ENCODE measurements around the gene PTPN4.
"Not testable (repeated sequence)": the region's sequence is repeated elsewhere in the genome, so short reads cannot be mapped to it uniquely, and the experiment has no call there.

PTPN4 gene

GRCh38 chr2:119940856-119941255 lies 181.1 kb downstream of the PTPN4 start:
- no peak for ATAC-seq
- DNase-seq = no peak

GRCh38 chr2:119941388-119941787 lies 181.7 kb downstream of the PTPN4 start:
- no peak for DNase-seq
- no peak for ATAC-seq

- ATAC-seq (no peak), DNase-seq (no peak)
Measured at GRCh38 chr2:119941981-119942513, 182.3 kb downstream of the PTPN4 start.

- ATAC-seq = no peak
- no peak for DNase-seq
Measured at GRCh38 chr2:119943058-119943457, 183.3 kb downstream of the PTPN4 start.

GRCh38 chr2:119947535-119947934 lies 187.8 kb downstream of the PTPN4 start:
- DNase-seq = no peak
- ATAC-seq = no peak

- ATAC-seq (no peak), DNase-seq (no peak)
Measured at GRCh38 chr2:119950966-119951365, 191.2 kb downstream of the PTPN4 start.

- DNase-seq = no peak
- no peak for ATAC-seq
Measured at GRCh38 chr2:119958670-119959268, 199.0 kb downstream of the PTPN4 start.

- DNase-seq (no peak), ATAC-seq (peak; percentile 52)
Measured at GRCh38 chr2:119960821-119961220, 201.1 kb downstream of the PTPN4 start.

GRCh38 chr2:119981896-119982295 lies 222.2 kb downstream of the PTPN4 start:
- DNase-seq (no peak), ATAC-seq (no peak)

- DNase-seq (no peak), ATAC-seq (no peak)
Measured at GRCh38 chr2:119982506-119982905, 222.8 kb downstream of the PTPN4 start.

GRCh38 chr2:119983108-119983507 lies 223.4 kb downstream of the PTPN4 start:
- ATAC-seq = no peak

GRCh38 chr2:119996148-119996547 lies 236.4 kb downstream of the PTPN4 start:
- DNase-seq (no peak), ATAC-seq (no peak)

More at GRCh38 chr2:119983108-119983507, 223.4 kb downstream of the PTPN4 start:
- no peak for DNase-seq

GRCh38 chr2:119996896-119997891 lies 237.5 kb downstream of the PTPN4 start:
- ATAC-seq, DNase-seq: not testable (repeated sequence)

GRCh38 chr2:120001471-120001870 lies 241.7 kb downstream of the PTPN4 start:
- no peak for DNase-seq
- no peak for ATAC-seq

GRCh38 chr2:120004254-120004653 lies 244.5 kb downstream of the PTPN4 start:
- no peak for ATAC-seq

GRCh38 chr2:120005834-120006521 lies 246.3 kb downstream of the PTPN4 start:
- ATAC-seq (no peak), DNase-seq (no peak)

More at GRCh38 chr2:120004254-120004653, 244.5 kb downstream of the PTPN4 start:
- no peak for DNase-seq

GRCh38 chr2:120007851-120008250 lies 248.1 kb downstream of the PTPN4 start:
- DNase-seq = no peak
- ATAC-seq = no peak

GRCh38 chr2:120012363-120012762 lies 252.6 kb downstream of the PTPN4 start:
- DNase-seq (no peak), ATAC-seq (no peak)

- ATAC-seq (peak; percentile 95), DNase-seq (peak; percentile 88)
Measured at GRCh38 chr2:120012771-120013596, 253.3 kb downstream of the PTPN4 start, which contains the start of gene EPB41L5. TSS of gene EPB41L5 (plus strand) at chr2:120013077. CDS start at chr2:120019085, 6,008 bp downstream.

- DNase-seq = peak; percentile 20
Measured at GRCh38 chr2:120013597-120014223, 254.0 kb downstream of the PTPN4 start.

More at GRCh38 chr2:120013597-120014223, 254.0 kb downstream of the PTPN4 start:
- no peak for ATAC-seq
